HepG2 (cell line): ENCODE data around the gene FOXA3. TPM values are rescaled to one million over a fixed set of nuclear protein-coding genes. Genes with fewer than 3 reads are reported as not detected.

Experiments
- ARHGAP35 ChIP-seq: sonication (generic); formaldehyde crosslinking; IDR thresholded peaks from 2 replicates; pipeline ENCODE4 v1.9.0; 2022; ENCODE audit warnings: mild to moderate bottlenecking, inconsistent platforms, moderate library complexity, missing genetic modification reagents, borderline replicate concordance
- CREB1 ChIP-seq, 2 experiments: fragments of 450-650 bp in 1 of 2; IDR thresholded peaks; 2 replicates each; pipeline ENCODE4 v1.6.1; 2016 to 2017; ENCODE audit warnings: control low read depth in 1 of 2, mild to moderate bottlenecking in 1 of 2, missing compliant biosample characterization in 1 of 2, missing genetic modification characterization in 1 of 2
- FOXK1 ChIP-seq: sonication (generic); formaldehyde crosslinking; IDR thresholded peaks from 2 replicates; pipeline ENCODE4 v1.4.0; 2020; ENCODE audit warnings: low read depth, missing genetic modification reagents, borderline replicate concordance
- FOXP1 ChIP-seq, 2 experiments: fragments of 450-650 bp in 1 of 2; IDR thresholded peaks; 2 replicates each; pipeline ENCODE4 v1.6.1; 2017 to 2018; ENCODE audit warnings: antibody characterized with exemption in 1 of 2
- KLF13 ChIP-seq: sonication (generic); formaldehyde crosslinking; IDR thresholded peaks from 2 replicates; pipeline ENCODE4 v1.4.0; 2020; ENCODE audit warnings: mild to moderate bottlenecking, missing genetic modification reagents
- MED13 ChIP-seq: sonication (generic); formaldehyde crosslinking; IDR thresholded peaks from 2 replicates; pipeline ENCODE4 v1.5.0; 2020; ENCODE audit warnings: missing genetic modification reagents
- MTA1 ChIP-seq: sonication (generic); formaldehyde crosslinking; IDR thresholded peaks from 2 replicates; pipeline ENCODE4 v1.4.0; 2020; ENCODE audit warnings: missing genetic modification reagents, mild to moderate bottlenecking, borderline replicate concordance
- NR2C2 ChIP-seq: sonication (generic); formaldehyde crosslinking; IDR thresholded peaks from 2 replicates; pipeline ENCODE4 v1.4.0; 2020; ENCODE audit warnings: missing genetic modification reagents, mild to moderate bottlenecking, moderate library complexity, borderline replicate concordance
- RXRB ChIP-seq: IDR thresholded peaks from 2 replicates; pipeline ENCODE4 v1.6.1; 2016; ENCODE audit warnings: borderline replicate concordance, missing genetic modification reagents, missing compliant biosample characterization
- SALL2 ChIP-seq: sonication (generic); formaldehyde crosslinking; IDR thresholded peaks from 2 replicates; pipeline ENCODE4 v1.8.1; 2023; ENCODE audit warnings: mild to moderate bottlenecking, missing genetic modification reagents, inconsistent platforms
- SOX6 ChIP-seq, 2 experiments: fragments of 450-650 bp in 1 of 2; sonication (generic) in 1 of 2; formaldehyde crosslinking in 1 of 2; IDR thresholded peaks; 2 replicates each; pipeline versions ENCODE4 v1.4.0 to v1.6.1; 2017 to 2020; ENCODE audit warnings: antibody characterized with exemption in 1 of 2, mild to moderate bottlenecking in 1 of 2, missing genetic modification reagents in 1 of 2
- SRY ChIP-seq: sonication (generic); formaldehyde crosslinking; IDR thresholded peaks from 2 replicates; pipeline ENCODE4 v1.8.0; 2022; ENCODE audit warnings: mild to moderate bottlenecking, missing genetic modification reagents
- TAF1 ChIP-seq: sonication (generic); formaldehyde crosslinking; IDR thresholded peaks from 2 replicates; pipeline ENCODE4 v1.4.0; 2020; ENCODE audit warnings: missing genetic modification reagents
- TEAD2 ChIP-seq: sonication (generic); formaldehyde crosslinking; IDR thresholded peaks from 2 replicates; pipeline ENCODE4 v1.9.0; 2021; ENCODE audit warnings: missing genetic modification reagents
- ZC3H4 ChIP-seq: sonication (generic); formaldehyde crosslinking; IDR thresholded peaks from 2 replicates; pipeline ENCODE4 v1.4.0; 2020; ENCODE audit warnings: missing genetic modification reagents, borderline replicate concordance
- ZEB1 ChIP-seq: IDR thresholded peaks from 2 replicates; pipeline ENCODE4 v1.6.1; 2012; ENCODE audit warnings: mild to moderate bottlenecking, low read depth, inconsistent platforms; ENCODE audit not compliant: insufficient replicate concordance
- ZMYM3 ChIP-seq: sonication (generic); formaldehyde crosslinking; IDR thresholded peaks from 2 replicates; pipeline ENCODE4 v1.5.1; 2020; ENCODE audit warnings: mild to moderate bottlenecking, missing genetic modification reagents
- ZNF121 ChIP-seq: sonication (generic); formaldehyde crosslinking; IDR thresholded peaks from 2 replicates; pipeline ENCODE4 v1.5.0; 2020; ENCODE audit warnings: mild to moderate bottlenecking, missing genetic modification reagents
- ZNF329 ChIP-seq: sonication (generic); formaldehyde crosslinking; IDR thresholded peaks from 2 replicates; pipeline ENCODE4 v1.9.0; 2021; ENCODE audit warnings: low read depth, mild to moderate bottlenecking, missing genetic modification reagents
- ZNF530 ChIP-seq: sonication (generic); formaldehyde crosslinking; IDR thresholded peaks from 2 replicates; pipeline ENCODE4 v1.5.0; 2020; ENCODE audit warnings: low read depth, mild to moderate bottlenecking, missing genetic modification reagents
- ZNF768 ChIP-seq: sonication (generic); formaldehyde crosslinking; IDR thresholded peaks from 2 replicates; pipeline ENCODE4 v1.4.0; 2020; ENCODE audit warnings: missing genetic modification reagents
- ZNF770 ChIP-seq: sonication (generic); formaldehyde crosslinking; IDR thresholded peaks from 2 replicates; pipeline ENCODE4 v1.5.0; 2020; ENCODE audit warnings: mild to moderate bottlenecking, missing genetic modification reagents
- polyA plus RNA-seq, 8 experiments: library from polyadenylated mRNA; depleted of rRNA in 3 of 8; stranded (reverse) in 7 of 8; unstranded in 1 of 8; fragments of >200 nt; fragmentation: Illumina TruSeq in 4 of 8; extraction: Trizol in 4 of 8; gene quantifications; 2 replicates each; pipeline versions ENCODE4 v1.2.1 to v1.2.3, GENCODE V29; 2011 to 2016; ENCODE audit warnings: low read depth in 4 of 8, missing spikeins in 1 of 8, mixed read lengths in 1 of 8; ENCODE audit not compliant: insufficient read depth in 1 of 8
- total RNA-seq, 5 experiments: library from RNA; depleted of rRNA; stranded (reverse); fragments of >200 nt; fragmentation: Illumina TruSeq; extraction: Trizol; gene quantifications; 2 replicates each; pipeline ENCODE4 v1.2.3, GENCODE V29; 2016; ENCODE audit warnings: low read depth in 1 of 5
- TF ChIP-seq, protein P1 (sequence below): IDR thresholded peaks from 2 replicates; pipeline ENCODE4 v1.6.1; 2012; ENCODE audit warnings: inconsistent platforms
- TF ChIP-seq, protein P2 (sequence below): sonication (generic); formaldehyde crosslinking; conservative IDR thresholded peaks from 2 replicates; pipeline ENCODE4 v1.4.0; 2020; ENCODE audit warnings: mild to moderate bottlenecking, missing genetic modification reagents, moderate library complexity

The FOXA3 gene
- total and polyA plus RNA-seq, 2 of the 13 experiments (the other 11 are each of a cell fraction or from before 2014, with no cell fraction given) = 29.8 to 47.6 TPM

GRCh38 chr19:45878043-45878794 lies 14.1 kb downstream of the FOXA3 start (continued):
- no peak for TF ChIP-seq ZNF530 (CRISPR knock-in tag)
- peak; percentile 11; the same call in 1 of the 2 replicates for TF ChIP-seq ZNF768 (CRISPR knock-in tag)
- peak; percentile 81 for TF ChIP-seq ZEB1
- no peak for TF ChIP-seq SOX6 (IDR thresholded peaks at IDR 0.05)
- TF ChIP-seq SOX6 (CRISPR knock-in tag; IDR thresholded peaks at IDR 0.05) = 0 out of 2 replicates have a peak, but pooled peaks have one; percentile 34
- TF ChIP-seq FOXK1 (CRISPR knock-in tag) = peak; percentile 61; the same call in 1 of the 2 replicates
- no peak for TF ChIP-seq FOXP1 (IDR thresholded peaks at IDR 0.05)
- TF ChIP-seq FOXP1 (CRISPR knock-in tag; IDR thresholded peaks at IDR 0.05) = peak; percentile 69
- no peak for TF ChIP-seq MED13 (CRISPR knock-in tag)
- TF ChIP-seq ZNF329 (CRISPR knock-in tag) = 0 out of 2 replicates have a peak, but pooled peaks have one; percentile 57
- peak; percentile 73; the same call in 1 of the 2 replicates for TF ChIP-seq MTA1
- TF ChIP-seq ZC3H4 (CRISPR knock-in tag) = peak; percentile 32; the same call in 1 of the 2 replicates
- no peak for TF ChIP-seq SALL2 (CRISPR knock-in tag)
- TF ChIP-seq NR2C2 (CRISPR knock-in tag) = 0 out of 2 replicates have a peak, but pooled peaks have one; percentile 29
- TF ChIP-seq ARHGAP35 (CRISPR knock-in tag) = no peak
- TF ChIP-seq KLF13 = no peak
- TF ChIP-seq, protein P1, sequence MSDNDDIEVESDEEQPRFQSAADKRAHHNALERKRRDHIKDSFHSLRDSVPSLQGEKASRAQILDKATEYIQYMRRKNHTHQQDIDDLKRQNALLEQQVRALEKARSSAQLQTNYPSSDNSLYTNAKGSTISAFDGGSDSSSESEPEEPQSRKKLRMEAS = peak; percentile 58
- TF ChIP-seq ZNF121 (CRISPR knock-in tag) = no peak
- TF ChIP-seq, protein P2, sequence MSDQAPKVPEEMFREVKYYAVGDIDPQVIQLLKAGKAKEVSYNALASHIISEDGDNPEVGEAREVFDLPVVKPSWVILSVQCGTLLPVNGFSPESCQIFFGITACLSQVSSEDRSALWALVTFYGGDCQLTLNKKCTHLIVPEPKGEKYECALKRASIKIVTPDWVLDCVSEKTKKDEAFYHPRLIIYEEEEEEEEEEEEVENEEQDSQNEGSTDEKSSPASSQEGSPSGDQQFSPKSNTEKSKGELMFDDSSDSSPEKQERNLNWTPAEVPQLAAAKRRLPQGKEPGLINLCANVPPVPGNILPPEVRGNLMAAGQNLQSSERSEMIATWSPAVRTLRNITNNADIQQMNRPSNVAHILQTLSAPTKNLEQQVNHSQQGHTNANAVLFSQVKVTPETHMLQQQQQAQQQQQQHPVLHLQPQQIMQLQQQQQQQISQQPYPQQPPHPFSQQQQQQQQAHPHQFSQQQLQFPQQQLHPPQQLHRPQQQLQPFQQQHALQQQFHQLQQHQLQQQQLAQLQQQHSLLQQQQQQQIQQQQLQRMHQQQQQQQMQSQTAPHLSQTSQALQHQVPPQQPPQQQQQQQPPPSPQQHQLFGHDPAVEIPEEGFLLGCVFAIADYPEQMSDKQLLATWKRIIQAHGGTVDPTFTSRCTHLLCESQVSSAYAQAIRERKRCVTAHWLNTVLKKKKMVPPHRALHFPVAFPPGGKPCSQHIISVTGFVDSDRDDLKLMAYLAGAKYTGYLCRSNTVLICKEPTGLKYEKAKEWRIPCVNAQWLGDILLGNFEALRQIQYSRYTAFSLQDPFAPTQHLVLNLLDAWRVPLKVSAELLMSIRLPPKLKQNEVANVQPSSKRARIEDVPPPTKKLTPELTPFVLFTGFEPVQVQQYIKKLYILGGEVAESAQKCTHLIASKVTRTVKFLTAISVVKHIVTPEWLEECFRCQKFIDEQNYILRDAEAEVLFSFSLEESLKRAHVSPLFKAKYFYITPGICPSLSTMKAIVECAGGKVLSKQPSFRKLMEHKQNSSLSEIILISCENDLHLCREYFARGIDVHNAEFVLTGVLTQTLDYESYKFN (CRISPR knock-in tag) = peak; percentile 66
- TF ChIP-seq TEAD2 = no peak
- no peak for TF ChIP-seq SRY (CRISPR knock-in tag)
- TF ChIP-seq CREB1 (IDR thresholded peaks at IDR 0.05) = peak; percentile 83
- no peak; the same call in 1 of the 2 replicates for TF ChIP-seq CREB1 (CRISPR knock-in tag; IDR thresholded peaks at IDR 0.05)
- peak; percentile 93 for TF ChIP-seq ZNF770 (CRISPR knock-in tag)
- TF ChIP-seq RXRB (CRISPR knock-in tag) = peak; percentile 53
- TF ChIP-seq TAF1 (CRISPR knock-in tag) = no peak; the same call in 1 of the 2 replicates
- peak; percentile 42 for TF ChIP-seq ZMYM3 (CRISPR knock-in tag)
